IPS DF 6.9 (cell line): ENCODE results near the gene POLE4.

Experiments
- DNase-seq: peaks from one replicate; pipeline ENCODE4 v3.0.0-alpha.2; 2013; ENCODE audit warnings: low read depth, low spot score
- H3K27ac ChIP-seq: one replicate; pipeline ENCODE4 v1.5.1; 2013; ENCODE audit warnings: low read length, control low read depth
- H3K27me3 ChIP-seq: 2 replicates; pipeline ENCODE4 v1.6.1; 2013; ENCODE audit warnings: mild to moderate bottlenecking, low read length; ENCODE audit not compliant: control insufficient read depth, insufficient read depth
- H3K36me3 ChIP-seq: 2 replicates; pipeline ENCODE4 v1.6.1; 2013; ENCODE audit warnings: low read length; ENCODE audit not compliant: control insufficient read depth, insufficient read depth
- H3K4me1 ChIP-seq: 2 replicates; pipeline ENCODE4 v1.6.1; 2013; ENCODE audit warnings: low read length; ENCODE audit not compliant: control insufficient read depth, insufficient read depth
- H3K4me3 ChIP-seq: 2 replicates; pipeline ENCODE4 v1.5.1; 2013; ENCODE audit warnings: mild to moderate bottlenecking, low read length
- H3K9me3 ChIP-seq: 2 replicates; pipeline ENCODE4 v1.6.1; 2013; ENCODE audit warnings: low read length, inconsistent platforms; ENCODE audit not compliant: control insufficient read depth, insufficient read depth
- WGBS: extraction: QIAGEN DNeasy Blood & Tissue Kit; methylation state at CpG from one replicate; pipeline ENCODE4 v1.1.7; 2013; ENCODE audit warnings: mixed read lengths, missing lambda C conversion rate; ENCODE audit not compliant: insufficient read length, insufficient coverage; 5-methylcytosine and 5-hydroxymethylcytosine counted together

Gene POLE4

GRCh38 chr2:74922592-74923227 lies 35.7 kb upstream of the POLE4 start:
- H3K4me1 ChIP-seq: no peaks in the 10 kb centered on the region
- H3K27ac ChIP-seq: no peak overlapping the region

DNA sequence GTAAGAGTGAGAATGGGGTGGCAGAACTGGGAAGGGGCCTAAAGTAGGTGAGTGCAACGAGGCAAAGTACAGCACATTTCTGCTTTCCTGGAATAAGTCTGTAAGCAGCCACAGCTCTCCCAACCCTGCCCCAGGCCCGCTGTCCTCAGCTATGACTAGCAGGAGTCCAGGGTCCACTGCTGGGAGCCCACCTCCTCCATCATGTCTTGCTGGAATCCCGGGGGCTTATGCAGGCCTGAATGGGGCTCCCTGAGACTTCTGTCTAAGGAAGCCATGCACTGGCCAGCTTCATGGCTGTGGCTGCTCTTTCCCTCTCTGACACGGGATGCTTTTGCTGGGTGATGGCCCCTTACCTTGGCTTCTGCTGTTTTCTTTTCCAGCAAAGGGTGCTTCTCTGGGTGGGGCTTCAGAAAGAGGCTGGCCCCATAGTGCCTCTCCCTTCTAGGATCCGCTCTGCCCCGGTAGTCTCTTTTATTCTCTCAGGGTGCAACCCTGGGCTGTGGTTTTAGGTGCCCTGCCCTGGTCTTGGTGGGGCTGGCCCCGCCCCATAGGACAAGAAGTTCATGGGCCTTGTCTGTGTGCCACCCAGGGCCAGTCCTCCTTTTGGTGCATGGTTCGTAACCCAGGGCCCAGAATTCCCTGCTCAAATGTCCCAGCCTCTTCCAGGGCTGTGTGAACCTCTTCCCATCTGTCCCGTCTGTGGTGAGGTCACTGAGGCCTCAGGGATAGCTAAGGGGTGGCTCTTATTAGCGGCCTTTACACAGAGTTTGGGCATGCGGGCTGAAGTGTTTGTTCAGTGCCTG lies 33.8 kb upstream of the POLE4 start:
- Histone ChIP-seq H3K9me3 (no peaks in the 10 kb centered on the region; the same call in 1 of the 2 replicates), H3K4me3 (no peak overlapping the region; the same call in 1 of the 2 replicates), H3K4me1 (no peaks in the 10 kb centered on the region), H3K27me3 (no peaks in the 10 kb centered on the region), H3K27ac (no peak overlapping the region), H3K36me3 (no peaks in the 10 kb centered on the region)
- DNase-seq: no peak
- WGBS: no CpG with 5 or more reads among the region's 11 CpGs

More at GRCh38 chr2:74922592-74923227, 35.7 kb upstream of the POLE4 start:
- no peaks in the 10 kb centered on the region for H3K27me3 ChIP-seq
- no CpG with 5 or more reads among the region's 5 CpGs for WGBS
- H3K9me3 ChIP-seq: no peaks in the 10 kb centered on the region; the same call in 1 of the 2 replicates
- no peaks in the 10 kb centered on the region for H3K36me3 ChIP-seq
- no peak for DNase-seq
- no peak overlapping the region for H3K4me3 ChIP-seq

DNA sequence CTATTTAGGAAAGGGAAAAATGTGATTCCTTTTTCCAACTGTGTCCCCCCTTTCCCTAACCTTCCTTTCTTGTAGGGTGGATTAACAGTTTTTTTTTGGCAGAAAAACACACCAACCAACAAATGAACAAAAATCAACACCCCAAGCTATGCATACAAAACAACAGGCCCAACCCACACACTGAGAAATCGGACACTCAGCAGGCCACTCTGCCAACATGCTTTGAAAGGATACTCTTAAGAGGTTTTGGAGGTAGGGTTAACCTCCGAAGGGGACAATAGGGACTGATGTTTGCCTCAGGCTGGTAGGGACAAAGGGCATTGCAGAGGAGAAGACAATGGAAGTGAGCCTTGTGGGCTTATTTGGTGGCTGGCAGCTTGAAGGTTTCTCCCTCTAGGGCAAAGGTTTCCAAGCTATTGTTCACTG lies 33.1 kb upstream of the POLE4 start:
- H3K27ac ChIP-seq: no peak overlapping the region
- DNase-seq: no peak
- H3K4me1 ChIP-seq: no peaks in the 10 kb centered on the region
- no peak overlapping the region for H3K4me3 ChIP-seq
- H3K9me3 ChIP-seq: no peaks in the 10 kb centered on the region; the same call in 1 of the 2 replicates
- no peaks in the 10 kb centered on the region for H3K27me3 ChIP-seq
- WGBS: no CpG with 5 or more reads among the region's 2 CpGs
- H3K36me3 ChIP-seq: no peaks in the 10 kb centered on the region

DNA sequence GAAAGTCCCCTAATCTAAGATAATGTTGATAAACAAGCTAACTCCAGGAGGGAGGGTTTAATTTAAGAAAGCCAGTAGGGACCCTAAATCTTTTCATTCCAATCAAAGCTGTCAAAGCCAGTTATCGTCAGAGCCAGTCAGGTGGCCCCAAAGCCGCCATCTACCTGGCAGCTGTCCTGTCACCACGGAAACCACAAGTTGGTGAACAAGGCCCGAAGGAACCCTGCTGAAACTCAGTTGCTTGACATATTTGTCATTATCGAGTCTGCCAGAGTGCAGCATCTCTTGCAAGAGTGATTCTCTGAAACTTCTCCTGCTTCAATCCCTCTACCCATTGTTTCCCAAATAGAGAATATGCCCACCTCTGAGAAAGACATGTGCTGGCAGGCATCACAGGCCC lies 30.8 kb upstream of the POLE4 start:
- no CpG with 5 or more reads among the region's 5 CpGs for WGBS
- H3K4me1 ChIP-seq: no peaks in the 10 kb centered on the region
- no peak overlapping the region for H3K27ac ChIP-seq
- H3K27me3 ChIP-seq: no peaks in the 10 kb centered on the region
- no peak for DNase-seq
- no peak overlapping the region for H3K4me3 ChIP-seq
- no peaks in the 10 kb centered on the region for H3K36me3 ChIP-seq
- H3K9me3 ChIP-seq: no peaks in the 10 kb centered on the region; the same call in 1 of the 2 replicates

DNA sequence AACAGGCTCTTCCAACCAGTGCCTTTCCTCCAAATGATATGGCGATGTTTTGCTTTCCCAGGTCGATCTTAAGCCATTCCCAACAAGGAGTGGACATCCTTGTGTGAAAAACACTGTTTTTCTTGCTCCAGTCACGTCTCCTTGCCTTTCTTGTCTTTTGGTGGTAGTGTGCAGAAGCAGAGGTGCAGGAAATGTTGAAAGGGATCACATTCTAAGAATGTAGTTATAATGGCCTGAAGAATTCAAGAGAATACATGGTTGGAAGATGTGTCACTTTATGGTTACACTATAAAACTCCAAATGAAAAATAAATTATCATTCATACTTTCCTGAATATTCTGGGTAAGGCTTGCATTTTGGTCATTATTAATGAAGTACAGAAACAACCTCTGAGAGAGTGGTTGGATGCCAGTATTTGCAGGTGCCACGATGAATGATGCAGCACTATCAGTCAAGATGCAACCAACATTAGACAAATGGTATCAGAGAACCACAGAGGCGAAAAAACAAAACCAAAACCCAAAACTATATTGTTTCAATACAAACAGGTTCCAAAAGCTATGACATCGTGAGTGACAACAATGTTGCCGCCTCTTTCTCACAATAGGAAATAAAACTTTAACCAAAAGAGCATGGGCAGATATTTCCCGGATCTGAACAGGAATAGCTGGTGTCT lies 27.5 kb upstream of the POLE4 start:
- WGBS: no CpG with 5 or more reads among the region's 8 CpGs

GRCh38 chr2:74931940-74932339 lies 26.5 kb upstream of the POLE4 start:
- Histone ChIP-seq H3K4me3 (no peak overlapping the region), H3K36me3 (no peaks in the 10 kb centered on the region), H3K27me3 (no peaks in the 10 kb centered on the region), H3K4me1 (no peaks in the 10 kb centered on the region), H3K9me3 (no peaks in the 10 kb centered on the region), H3K27ac (no peak overlapping the region)
- DNase-seq: no peak
- WGBS: no CpG with 5 or more reads among the region's 2 CpGs

More for the DNA sequence above, 27.5 kb upstream of the POLE4 start:
- Histone ChIP-seq H3K4me3 (no peak overlapping the region), H3K27ac (no peak overlapping the region), H3K9me3 (no peaks in the 10 kb centered on the region), H3K36me3 (no peaks in the 10 kb centered on the region), H3K27me3 (no peaks in the 10 kb centered on the region), H3K4me1 (no peaks in the 10 kb centered on the region)
- no peak for DNase-seq

DNA sequence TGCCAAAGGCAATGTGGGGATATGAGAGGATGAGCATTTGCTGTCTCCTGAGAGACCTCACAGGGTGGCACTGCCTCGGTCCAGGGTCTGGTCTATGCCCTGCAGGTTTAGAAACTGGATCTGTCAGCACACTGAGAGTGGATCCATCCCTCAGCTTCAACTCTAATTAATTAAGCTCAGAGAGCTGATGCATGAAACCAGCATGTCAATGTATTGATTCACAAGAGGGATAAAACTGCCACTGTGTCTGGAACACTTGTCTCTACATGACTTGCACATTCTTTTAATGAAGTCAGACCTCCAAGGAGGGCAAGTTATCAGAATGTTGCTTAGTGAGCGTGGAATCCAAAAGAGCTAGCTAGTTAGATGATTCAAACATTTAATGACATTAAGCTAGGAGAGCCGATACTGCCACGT lies 22.5 kb upstream of the POLE4 start:
- DNase-seq: no peak
- Histone ChIP-seq H3K27ac (no peak overlapping the region), H3K9me3 (no peaks in the 10 kb centered on the region), H3K4me3 (no peak overlapping the region), H3K36me3 (no peaks in the 10 kb centered on the region), H3K4me1 (no peaks in the 10 kb centered on the region), H3K27me3 (no peaks in the 10 kb centered on the region)
- no CpG with 5 or more reads among the region's 4 CpGs for WGBS

GRCh38 chr2:74937221-74937880 lies 21.1 kb upstream of the POLE4 start:
- H3K36me3 ChIP-seq: no peaks in the 10 kb centered on the region
- no CpG with 5 or more reads among the region's 6 CpGs for WGBS
- H3K4me1 ChIP-seq: no peaks in the 10 kb centered on the region
- no peaks in the 10 kb centered on the region for H3K9me3 ChIP-seq
- no peak overlapping the region for H3K27ac ChIP-seq
- H3K4me3 ChIP-seq: no peak overlapping the region
- no peak for DNase-seq
- H3K27me3 ChIP-seq: no peaks in the 10 kb centered on the region

- no peak overlapping the region for H3K4me3 ChIP-seq
- no peak for DNase-seq
- 100% methylated on average over 3 of the region's 4 CpGs for WGBS
- no peaks in the 10 kb centered on the region for H3K36me3 ChIP-seq
- H3K4me1 ChIP-seq: no peaks in the 10 kb centered on the region
- no peaks in the 10 kb centered on the region for H3K9me3 ChIP-seq
- H3K27me3 ChIP-seq: no peaks in the 10 kb centered on the region
- H3K27ac ChIP-seq: no peak overlapping the region
These were observed 20.2 kb upstream of the POLE4 start for GRCh38 chr2:74938264-74938663.
